ENCODE data around the gene COMMD2.

The COMMD2 gene

DNA sequence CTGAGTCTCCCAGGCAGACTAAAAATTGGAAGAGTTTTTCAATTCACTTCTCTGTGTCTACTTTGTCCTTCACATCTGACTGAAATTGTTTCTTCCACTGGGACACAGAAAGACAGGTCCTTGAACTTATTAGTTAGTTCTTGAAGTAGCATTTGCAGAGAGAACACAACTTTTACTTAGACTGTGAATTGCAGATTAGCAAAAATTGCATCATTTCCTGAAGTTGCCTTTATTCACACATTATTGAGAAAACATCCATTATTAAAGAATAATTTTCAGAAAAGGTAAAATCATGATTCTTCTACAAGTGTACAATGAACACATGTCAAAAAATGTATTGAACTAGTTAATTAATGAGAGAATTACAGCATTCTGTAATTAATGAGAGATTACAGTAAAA lies 1.4 kb upstream of the COMMD2 start:
- TF ChIP-seq, protein P1, sequence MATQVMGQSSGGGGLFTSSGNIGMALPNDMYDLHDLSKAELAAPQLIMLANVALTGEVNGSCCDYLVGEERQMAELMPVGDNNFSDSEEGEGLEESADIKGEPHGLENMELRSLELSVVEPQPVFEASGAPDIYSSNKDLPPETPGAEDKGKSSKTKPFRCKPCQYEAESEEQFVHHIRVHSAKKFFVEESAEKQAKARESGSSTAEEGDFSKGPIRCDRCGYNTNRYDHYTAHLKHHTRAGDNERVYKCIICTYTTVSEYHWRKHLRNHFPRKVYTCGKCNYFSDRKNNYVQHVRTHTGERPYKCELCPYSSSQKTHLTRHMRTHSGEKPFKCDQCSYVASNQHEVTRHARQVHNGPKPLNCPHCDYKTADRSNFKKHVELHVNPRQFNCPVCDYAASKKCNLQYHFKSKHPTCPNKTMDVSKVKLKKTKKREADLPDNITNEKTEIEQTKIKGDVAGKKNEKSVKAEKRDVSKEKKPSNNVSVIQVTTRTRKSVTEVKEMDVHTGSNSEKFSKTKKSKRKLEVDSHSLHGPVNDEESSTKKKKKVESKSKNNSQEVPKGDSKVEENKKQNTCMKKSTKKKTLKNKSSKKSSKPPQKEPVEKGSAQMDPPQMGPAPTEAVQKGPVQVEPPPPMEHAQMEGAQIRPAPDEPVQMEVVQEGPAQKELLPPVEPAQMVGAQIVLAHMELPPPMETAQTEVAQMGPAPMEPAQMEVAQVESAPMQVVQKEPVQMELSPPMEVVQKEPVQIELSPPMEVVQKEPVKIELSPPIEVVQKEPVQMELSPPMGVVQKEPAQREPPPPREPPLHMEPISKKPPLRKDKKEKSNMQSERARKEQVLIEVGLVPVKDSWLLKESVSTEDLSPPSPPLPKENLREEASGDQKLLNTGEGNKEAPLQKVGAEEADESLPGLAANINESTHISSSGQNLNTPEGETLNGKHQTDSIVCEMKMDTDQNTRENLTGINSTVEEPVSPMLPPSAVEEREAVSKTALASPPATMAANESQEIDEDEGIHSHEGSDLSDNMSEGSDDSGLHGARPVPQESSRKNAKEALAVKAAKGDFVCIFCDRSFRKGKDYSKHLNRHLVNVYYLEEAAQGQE (IDR thresholded peaks at IDR 0.05; ENCODE audit: insufficient read depth in 1 of 2, low read depth in 2 of 2, low read length in 2 of 2) = no peak
- TF ChIP-seq SIN3A (IDR thresholded peaks at IDR 0.05; ENCODE audit: borderline replicate concordance, insufficient read depth, low read length) = no peak
- TF ChIP-seq FOXP2 (optimal IDR thresholded peaks at IDR 0.05; ENCODE audit: borderline replicate concordance, extremely low read depth, extremely low read length, insufficient read depth) = no peak
- TF ChIP-seq POLR2AphosphoS5 (IDR thresholded peaks at IDR 0.05; ENCODE audit: low read depth, low read length) = no peak
- TF ChIP-seq TAF1 (IDR thresholded peaks at IDR 0.05; ENCODE audit: borderline replicate concordance, insufficient read depth, low read length) = no peak

DNA sequence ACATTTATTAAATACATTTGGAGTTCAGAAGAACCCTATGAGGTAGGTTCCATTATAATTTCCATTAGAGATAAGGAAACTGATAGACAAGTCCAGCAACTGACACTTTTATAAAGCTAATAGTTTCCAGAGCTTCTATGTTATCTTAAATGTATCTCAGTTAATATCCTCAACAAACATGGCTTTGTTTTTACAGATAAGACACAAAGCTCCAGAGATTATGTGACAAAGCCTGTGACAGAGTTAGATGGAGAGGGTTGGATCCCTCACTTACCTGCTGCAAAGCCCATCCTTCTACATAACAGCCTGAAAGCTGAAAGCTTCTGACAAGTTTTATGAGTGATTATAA lies 473 bp upstream of the COMMD2 start:
- TF ChIP-seq TAF1 (IDR thresholded peaks at IDR 0.05; ENCODE audit: borderline replicate concordance, insufficient read depth, low read length) (no peak), POLR2AphosphoS5 (IDR thresholded peaks at IDR 0.05; ENCODE audit: low read depth, low read length) (no peak), SIN3A (IDR thresholded peaks at IDR 0.05; ENCODE audit: borderline replicate concordance, insufficient read depth, low read length) (no peak), FOXP2 (optimal IDR thresholded peaks at IDR 0.05; ENCODE audit: borderline replicate concordance, extremely low read depth, extremely low read length, insufficient read depth) (no peak)
- TF ChIP-seq, protein P1 (IDR thresholded peaks at IDR 0.05; ENCODE audit: insufficient read depth in 1 of 2, low read depth in 2 of 2, low read length in 2 of 2) = no peak

DNA sequence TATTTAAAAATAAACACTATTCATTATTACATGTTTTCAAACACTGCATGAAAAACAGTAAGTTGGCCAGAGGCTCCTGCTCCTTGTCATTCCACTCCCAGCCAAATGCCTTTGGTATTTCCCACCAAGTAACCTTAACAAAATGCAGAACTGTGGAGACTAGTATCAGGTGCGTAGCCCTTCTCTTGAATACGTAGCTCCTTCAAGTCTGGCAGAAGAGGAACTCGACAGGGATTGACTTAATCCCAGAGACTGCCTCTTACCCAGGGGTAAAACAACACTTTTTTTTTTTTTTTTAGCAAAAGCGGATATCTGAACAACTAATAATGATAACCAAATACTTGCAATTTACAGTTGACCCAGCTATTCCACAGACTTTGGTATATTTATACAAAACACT lies 738 bp downstream of the COMMD2 start:
- TF ChIP-seq FOXP2 (optimal IDR thresholded peaks at IDR 0.05; ENCODE audit: borderline replicate concordance, extremely low read depth, extremely low read length, insufficient read depth) = no peak
- TF ChIP-seq, protein P1 (IDR thresholded peaks at IDR 0.05; ENCODE audit: insufficient read depth in 1 of 2, low read depth in 2 of 2, low read length in 2 of 2) = no peak

DNA sequence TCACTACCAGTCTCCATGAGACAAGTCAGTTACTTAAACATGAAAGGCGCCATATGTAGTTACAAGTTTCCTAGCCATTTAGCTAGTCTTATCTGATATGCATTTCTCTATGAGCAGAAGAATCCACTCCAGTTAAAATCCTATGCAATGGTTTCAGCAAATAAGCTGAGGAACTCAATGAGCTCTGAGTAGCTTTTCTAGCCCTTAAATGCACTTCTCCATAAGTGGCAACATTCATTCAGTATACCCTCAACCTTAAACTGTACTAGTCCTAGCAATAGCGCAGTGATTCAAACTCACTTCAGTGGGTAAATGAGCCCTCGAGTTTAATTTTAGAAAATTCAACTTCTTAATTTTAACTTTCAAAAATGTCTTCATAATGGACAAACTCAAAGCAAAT lies 7.7 kb downstream of the COMMD2 start:
- no peak for TF ChIP-seq SIN3A (IDR thresholded peaks at IDR 0.05; ENCODE audit: borderline replicate concordance, insufficient read depth, low read length)
- TF ChIP-seq POLR2AphosphoS5 (IDR thresholded peaks at IDR 0.05; ENCODE audit: low read depth, low read length) = no peak
- TF ChIP-seq TAF1 (IDR thresholded peaks at IDR 0.05; ENCODE audit: borderline replicate concordance, insufficient read depth, low read length) = no peak
- no peak for TF ChIP-seq FOXP2 (optimal IDR thresholded peaks at IDR 0.05; ENCODE audit: borderline replicate concordance, extremely low read depth, extremely low read length, insufficient read depth)
- TF ChIP-seq, protein P1 (IDR thresholded peaks at IDR 0.05; ENCODE audit: insufficient read depth in 1 of 2, low read depth in 2 of 2, low read length in 2 of 2) = no peak

DNA sequence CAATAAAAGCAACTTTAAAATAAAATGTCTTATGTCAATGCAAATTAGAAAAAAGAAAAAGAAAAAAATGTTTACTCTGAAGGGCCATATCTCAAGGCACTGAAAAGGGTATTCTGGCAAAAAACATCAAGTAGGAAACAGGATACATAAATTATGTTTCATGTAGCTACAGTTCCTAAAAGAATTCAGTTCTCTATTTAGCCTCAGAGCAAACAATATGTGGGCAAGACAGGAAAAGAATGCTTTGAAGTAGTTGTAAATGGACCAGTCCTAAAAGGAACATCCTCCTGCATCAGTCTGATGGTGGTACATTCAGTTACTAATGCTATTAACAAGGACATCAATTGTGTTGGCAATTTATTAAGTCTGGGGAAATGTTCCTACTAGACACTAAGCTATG lies 8.1 kb downstream of the COMMD2 start:
- TF ChIP-seq POLR2AphosphoS5 (IDR thresholded peaks at IDR 0.05; ENCODE audit: low read depth, low read length) (no peak), FOXP2 (optimal IDR thresholded peaks at IDR 0.05; ENCODE audit: borderline replicate concordance, extremely low read depth, extremely low read length, insufficient read depth) (no peak), SIN3A (IDR thresholded peaks at IDR 0.05; ENCODE audit: borderline replicate concordance, insufficient read depth, low read length) (no peak), TAF1 (IDR thresholded peaks at IDR 0.05; ENCODE audit: borderline replicate concordance, insufficient read depth, low read length) (no peak)
- TF ChIP-seq, protein P1 (IDR thresholded peaks at IDR 0.05; ENCODE audit: insufficient read depth in 1 of 2, low read depth in 2 of 2, low read length in 2 of 2) = no peak

Measured in PFSK-1 (cell line).